SK-N-SH (cell line): Measurements from ENCODE around the gene CENPX. TPM values are rescaled to one million over a fixed set of nuclear protein-coding genes. Genes with fewer than 3 reads are reported as not detected.

Experiments
- CTCF ChIA-PET: fragments of 300-600, 350-600 bp; formaldehyde crosslinking; extraction: SDS; loops from one replicate; lab custom pipeline; 2021; lab: Yijun Ruan, JAX
- POLR2A ChIA-PET: fragments of 350-600 bp; sonication (Branson Sonifier 250); formaldehyde crosslinking; extraction: SDS; loops from one replicate; lab custom pipeline; 2020; ENCODE audit warnings: antibody characterized with exemption, inconsistent platforms; lab: Yijun Ruan, JAX
- DNase-seq: peaks from one replicate; pipeline ENCODE4 v3.0.0; 2012
- H2AFZ ChIP-seq: fragments of 200-600 bp; sonication (generic); 2 replicates; pipeline ENCODE4 v1.8.1; 2016; ENCODE audit warnings: antibody characterized with exemption, mild to moderate bottlenecking, low read depth
- H3F3A ChIP-seq: fragments of 200-600 bp; sonication (generic); replicated peaks from 2 replicates; pipeline ENCODE3; 2016; ENCODE audit warnings: antibody characterized with exemption, mild to moderate bottlenecking; ENCODE audit not compliant: insufficient read depth
- H3K27ac ChIP-seq, 2 experiments: fragments of 200-500 bp in 1 of 2; fragments of 200-600 bp in 1 of 2; sonication (Bioruptor generic) in 1 of 2; sonication (generic), shearing (Covaris generic) in 1 of 2; 2 replicates each; pipeline versions ENCODE4 v1.5.1 to v1.6.1; 2014 to 2016; ENCODE audit warnings: low read depth in 2 of 2, inconsistent platforms in 1 of 2, low read length in 1 of 2, mild to moderate bottlenecking in 1 of 2, mixed read lengths in 1 of 2
- H3K27me3 ChIP-seq: fragments of 200-600 bp; sonication (generic), shearing (Covaris generic); 2 replicates; pipeline ENCODE4 v1.6.1; 2016; ENCODE audit warnings: mixed run types; ENCODE audit not compliant: insufficient read depth
- H3K36me3 ChIP-seq, 2 experiments: fragments of 200-500 bp in 1 of 2; fragments of 200-600 bp in 1 of 2; sonication (Bioruptor generic) in 1 of 2; sonication (generic) in 1 of 2; replicated peaks in 1 of 2; 2 replicates each; pipeline versions ENCODE3 to v1.5.1; 2014 to 2016; ENCODE audit warnings: low read length in 1 of 2, mild to moderate bottlenecking in 1 of 2; ENCODE audit not compliant: insufficient read depth in 2 of 2, control insufficient read depth in 1 of 2
- H3K4me1 ChIP-seq, 2 experiments: fragments of 200-500 bp in 1 of 2; fragments of 200-600 bp in 1 of 2; sonication (Bioruptor generic) in 1 of 2; sonication (generic), shearing (Covaris generic) in 1 of 2; 2 replicates each; pipeline versions ENCODE4 v1.5.1 to v1.6.1; 2014 to 2016; ENCODE audit warnings: low read depth in 1 of 2, low read length in 1 of 2, mixed run types in 1 of 2; ENCODE audit not compliant: insufficient read depth in 2 of 2, control insufficient read depth in 1 of 2
- H3K4me2 ChIP-seq: fragments of 200-600 bp; sonication (generic), shearing (Covaris generic); 2 replicates; pipeline ENCODE4 v1.6.1; 2017; ENCODE audit warnings: mixed run types
- H3K4me3 ChIP-seq, 2 experiments: fragments of 200-500 bp in 1 of 2; fragments of 200-600 bp in 1 of 2; sonication (Bioruptor generic) in 1 of 2; sonication (generic), shearing (Covaris generic) in 1 of 2; 2 replicates each; pipeline versions ENCODE4 v1.5.1 to v1.8.1; 2014 to 2016; ENCODE audit warnings: low read depth in 2 of 2, inconsistent platforms in 1 of 2, low read length in 1 of 2, mild to moderate bottlenecking in 1 of 2, mixed read lengths in 1 of 2, moderate library complexity in 1 of 2
- H3K79me2 ChIP-seq: fragments of 200-600 bp; sonication (generic); 2 replicates; pipeline ENCODE4 v1.8.1; 2017; ENCODE audit warnings: mild to moderate bottlenecking; ENCODE audit not compliant: insufficient read depth
- H3K9ac ChIP-seq: fragments of 200-600 bp; sonication (generic); 2 replicates; pipeline ENCODE4 v1.6.1; 2017; ENCODE audit warnings: mixed run types
- H3K9me2 ChIP-seq: fragments of 200-600 bp; sonication (generic); 2 replicates; pipeline ENCODE4 v1.6.1; 2017; ENCODE audit warnings: mixed run types
- H3K9me3 ChIP-seq: fragments of 200-600 bp; sonication (generic); 2 replicates; pipeline ENCODE4 v1.6.1; 2017; ENCODE audit warnings: mixed run types, mild to moderate bottlenecking, moderate library complexity
- H4K20me1 ChIP-seq: fragments of 200-600 bp; sonication (generic); 2 replicates; pipeline ENCODE4 v1.6.1; 2017; ENCODE audit warnings: mild to moderate bottlenecking, mixed run types; ENCODE audit not compliant: insufficient read depth
- CHD2 ChIP-seq: fragments of 150-350 bp; IDR thresholded peaks from 2 replicates; pipeline ENCODE4 v1.6.1; 2018; ENCODE audit warnings: low read length; ENCODE audit not compliant: partially characterized antibody
- ELF1 ChIP-seq: IDR thresholded peaks from 2 replicates; pipeline ENCODE4 v1.4.0; 2012
- FOSL2 ChIP-seq: IDR thresholded peaks from 2 replicates; pipeline ENCODE4 v1.4.0; 2012; ENCODE audit warnings: low read depth, mild to moderate bottlenecking, moderate library complexity, borderline replicate concordance
- FOXJ3 ChIP-seq: sonication (generic); formaldehyde crosslinking; IDR thresholded peaks from 2 replicates; pipeline ENCODE4 v1.5.1; 2020; ENCODE audit warnings: mild to moderate bottlenecking, missing genetic modification reagents
- FOXM1 ChIP-seq: IDR thresholded peaks from 2 replicates; pipeline ENCODE4 v1.4.0; 2012; ENCODE audit warnings: low read depth, mild to moderate bottlenecking
- MEF2A ChIP-seq: IDR thresholded peaks from 2 replicates; pipeline ENCODE4 v1.4.0; 2012; ENCODE audit warnings: low read depth, borderline replicate concordance
- MXI1 ChIP-seq: IDR thresholded peaks from 2 replicates; pipeline ENCODE4 v1.6.1; 2012; ENCODE audit warnings: mild to moderate bottlenecking, low read depth, low read length, improper control_type of control experiment
- NRF1 ChIP-seq: IDR thresholded peaks from 2 replicates; pipeline ENCODE4 v1.6.1; 2012; ENCODE audit warnings: low read depth, mild to moderate bottlenecking, low read length
- RAD21 ChIP-seq: IDR thresholded peaks from 2 replicates; pipeline ENCODE4 v1.6.1; 2012; ENCODE audit warnings: mild to moderate bottlenecking, low read length
- RFX5 ChIP-seq: IDR thresholded peaks from 2 replicates; pipeline ENCODE4 v1.6.1; 2012; ENCODE audit warnings: mild to moderate bottlenecking, improper control_type of control experiment, low read length
- RXRA ChIP-seq: IDR thresholded peaks from 2 replicates; pipeline ENCODE4 v1.4.0; 2012; ENCODE audit warnings: low read depth, mild to moderate bottlenecking, borderline replicate concordance
- SMC3 ChIP-seq: IDR thresholded peaks from 2 replicates; pipeline ENCODE4 v1.6.1; 2012; ENCODE audit warnings: low read depth, low read length, improper control_type of control experiment
- TAF1 ChIP-seq: IDR thresholded peaks from 2 replicates; pipeline ENCODE4 v1.6.1; 2012; ENCODE audit warnings: low read depth, mild to moderate bottlenecking, low read length, moderate library complexity, borderline replicate concordance
- TEAD4 ChIP-seq: IDR thresholded peaks from 2 replicates; pipeline ENCODE4 v1.4.0; 2012; ENCODE audit warnings: mild to moderate bottlenecking, borderline replicate concordance; ENCODE audit not compliant: insufficient read depth
- WGBS: methylation state at CpG from one replicate; pipeline ENCODE4 v1.1.6; 2017; ENCODE audit warnings: low lambda C conversion rate; 5-methylcytosine and 5-hydroxymethylcytosine counted together
- polyA plus RNA-seq, 3 experiments: library from polyadenylated mRNA; depleted of rRNA; stranded (reverse); fragments of >200 nt; gene quantifications; 2 replicates each; pipeline ENCODE4 v1.2.3, GENCODE V29; 2012
- TF ChIP-seq, protein P1 (sequence below): IDR thresholded peaks from 2 replicates; pipeline ENCODE4 v1.4.0; 2012; ENCODE audit warnings: low read depth
- TF ChIP-seq, protein P2 (sequence below): fragments of 150-350 bp; IDR thresholded peaks from 2 replicates; pipeline ENCODE4 v1.6.1; 2016; ENCODE audit warnings: mild to moderate bottlenecking, low read depth, low read length
- TF ChIP-seq, protein P3 (sequence below): IDR thresholded peaks from 2 replicates; pipeline ENCODE4 v1.4.0; 2012; ENCODE audit warnings: low read depth, borderline replicate concordance
- TF ChIP-seq, protein P4 (sequence below): IDR thresholded peaks from 2 replicates; pipeline ENCODE4 v1.6.1; 2012; ENCODE audit warnings: mild to moderate bottlenecking, low read depth, low read length, moderate library complexity

Gene CENPX
- polyA plus RNA-seq, 1 of the 3 experiments (the other 2 are of a cell fraction), result 255 TPM

DNA sequence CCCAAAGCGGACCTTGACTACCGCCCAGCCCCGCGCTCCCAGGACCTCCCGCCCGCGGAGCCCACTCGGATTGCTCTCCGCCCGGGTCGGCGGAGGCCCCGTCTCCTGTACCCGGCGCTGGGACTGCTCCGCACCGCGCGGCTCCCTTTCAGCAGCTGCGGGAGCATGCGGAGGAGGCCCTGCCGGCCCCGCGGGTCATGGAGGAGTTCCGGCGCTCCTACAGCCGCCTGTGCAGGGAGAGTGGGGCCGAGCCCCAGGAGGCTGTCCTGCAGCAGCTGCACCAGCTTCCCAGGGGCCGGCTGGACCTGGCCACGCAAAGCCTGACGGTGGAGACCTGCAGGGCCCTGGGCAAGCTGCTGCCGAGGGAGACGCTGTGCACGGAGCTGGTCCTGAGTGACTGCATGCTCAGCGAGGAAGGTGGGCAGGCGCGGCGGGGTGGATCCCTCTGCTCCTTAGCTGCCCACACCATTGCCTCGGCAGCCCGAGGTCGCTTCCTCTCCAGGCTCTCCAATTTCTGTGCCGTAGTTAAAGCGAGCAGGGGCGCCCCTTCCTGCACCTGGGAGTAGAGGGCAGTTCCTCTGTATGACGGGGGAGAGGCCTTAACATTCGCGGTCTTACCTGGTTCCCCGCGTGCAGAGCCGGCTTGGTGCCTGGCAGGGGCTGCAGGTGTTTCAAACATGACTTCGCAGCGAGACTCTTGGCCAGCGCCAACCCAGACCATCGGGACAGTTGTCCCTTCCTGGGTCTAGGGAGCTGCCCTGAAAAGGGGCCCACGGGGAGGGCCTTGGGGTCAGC lies 966 bp upstream of the CENPX start:
- Histone ChIP-seq H3K4me2 (peak overlapping the region; percentile 98), H3K36me3 (peaks cover 3 to 16% of the 10 kb centered on the region in 2 experiments), H3K9ac (peak overlapping the region; percentile 71), H2AFZ (peak overlapping the region; percentile 76), H3K27me3 (no peaks in the 10 kb centered on the region), H3K9me3 (no peaks in the 10 kb centered on the region), H3K4me1 (peaks cover 18 to 36% of the 10 kb centered on the region in 2 experiments; a peak in 3 of 4 replicates), H4K20me1 (peaks cover 17% of the 10 kb centered on the region), H3K9me2 (no peaks in the 10 kb centered on the region), H3K4me3 (peak overlapping the region; percentile 83 to 88), H3K27ac (peak overlapping the region in 1 of 2 experiments; percentile 69; a peak in 2 of 4 replicates)
- WGBS, result 8% methylated on average over 38 of the region's 55 CpGs
- CTCF ChIA-PET, result interaction anchor here (1.0 to 35.7 kb wide), 12 partner anchors 13 to 154 kb away, joined by 3 to 1216 read pairs (median 33); partner anchors contain the start of genes ARHGDIA, DCXR, FASN and MYADML2
- peak; percentile 83 for DNase-seq
- peak; percentile 57; the same call in 1 of the 2 replicates for TF ChIP-seq MXI1
- TF ChIP-seq, protein P1, sequence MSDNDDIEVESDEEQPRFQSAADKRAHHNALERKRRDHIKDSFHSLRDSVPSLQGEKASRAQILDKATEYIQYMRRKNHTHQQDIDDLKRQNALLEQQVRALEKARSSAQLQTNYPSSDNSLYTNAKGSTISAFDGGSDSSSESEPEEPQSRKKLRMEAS, result peak; percentile 52; the same call in 1 of the 2 replicates
- no peak for TF ChIP-seq TAF1
- TF ChIP-seq, all 33 proteins: peak for 2
- Histone ChIP-seq H3K79me2 (peaks cover 30% of the 10 kb centered on the region), H3F3A (peaks cover 20% of the 10 kb centered on the region)
- POLR2A ChIA-PET, result interaction anchor here (0.7 to 4.2 kb wide), 9 partner anchors 8 to 96 kb away, joined by 3 to 41 read pairs (median 5); partner anchors contain the start of genes DCXR, FASN, MAFG and NOTUM

DNA sequence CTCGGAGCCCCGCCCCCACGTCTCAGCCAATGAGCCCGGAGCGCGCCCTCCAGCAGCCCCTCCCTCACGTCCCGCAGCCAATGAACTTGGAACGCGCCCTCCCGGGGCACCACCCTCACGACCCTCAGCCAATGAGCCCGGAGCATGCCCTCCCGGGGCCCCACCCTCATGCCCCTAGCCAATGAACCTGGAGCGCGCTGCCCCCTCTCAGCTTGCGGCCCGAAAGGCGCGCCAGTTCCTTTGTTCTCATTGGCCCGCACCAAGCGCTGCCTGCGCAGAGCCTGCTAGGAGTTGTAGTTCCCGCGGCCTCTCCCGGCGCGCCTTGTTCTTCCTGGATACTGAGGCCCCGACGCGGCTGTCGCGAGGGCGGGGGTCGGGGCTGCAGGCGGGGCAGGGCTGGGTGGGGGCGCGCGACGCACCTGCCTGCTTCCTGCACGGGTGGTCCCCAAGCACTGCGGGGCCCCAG lies 336 bp upstream of the CENPX start, which contains the start of gene LRRC45:
Gene LRRC45 (plus strand): TSS at position 325 of the 466 bp plus-strand sequence. CDS start 339 bp downstream, outside the sequence.
- H3K36me3 ChIP-seq, result peaks cover 7 to 18% of the 10 kb centered on the region in 2 experiments
- WGBS, result 2% methylated on average over 9 of the region's 42 CpGs
- H4K20me1 ChIP-seq, result peaks cover 17% of the 10 kb centered on the region
- H3K4me3 ChIP-seq, result peak within 1 kb of the TSS; percentile 88 to 92
- H3K9ac ChIP-seq, result peak within 1 kb of the TSS; percentile 86
- peak within 1 kb of the TSS; percentile 84 for H2AFZ ChIP-seq
- ChIA-PET CTCF (interaction anchor here (1.0 to 35.7 kb wide), 17 partner anchors 8 to 153 kb away, joined by 3 to 1216 read pairs (median 43); partner anchors contain the start of genes ARHGDIA, ASPSCR1, DCXR and FASN), POLR2A (interaction anchor here (1.0 to 4.2 kb wide), 10 partner anchors 8 to 95 kb away, joined by 3 to 41 read pairs (median 4); partner anchors contain the start of genes DCXR, FASN, MAFG and NOTUM)
- H3K79me2 ChIP-seq, result peaks cover 35% of the 10 kb centered on the region
- peak within 1 kb of the TSS; percentile 41 to 69 for H3K27ac ChIP-seq
- no peaks in the 10 kb centered on the region for H3K9me2 ChIP-seq
- no peaks in the 10 kb centered on the region for H3K9me3 ChIP-seq
- H3K27me3 ChIP-seq, result no peaks in the 10 kb centered on the region
- peaks cover 26% of the 10 kb centered on the region for H3F3A ChIP-seq
- peak; percentile 100 for DNase-seq
- H3K4me2 ChIP-seq, result peak within 1 kb of the TSS; percentile 99
- peaks cover 18 to 36% of the 10 kb centered on the region in 2 experiments; a peak in 3 of 4 replicates for H3K4me1 ChIP-seq
- TF ChIP-seq FOSL2, result no peak
- TF ChIP-seq SMC3, result no peak
- TF ChIP-seq NRF1, result peak; percentile 74
- TF ChIP-seq, protein P2, sequence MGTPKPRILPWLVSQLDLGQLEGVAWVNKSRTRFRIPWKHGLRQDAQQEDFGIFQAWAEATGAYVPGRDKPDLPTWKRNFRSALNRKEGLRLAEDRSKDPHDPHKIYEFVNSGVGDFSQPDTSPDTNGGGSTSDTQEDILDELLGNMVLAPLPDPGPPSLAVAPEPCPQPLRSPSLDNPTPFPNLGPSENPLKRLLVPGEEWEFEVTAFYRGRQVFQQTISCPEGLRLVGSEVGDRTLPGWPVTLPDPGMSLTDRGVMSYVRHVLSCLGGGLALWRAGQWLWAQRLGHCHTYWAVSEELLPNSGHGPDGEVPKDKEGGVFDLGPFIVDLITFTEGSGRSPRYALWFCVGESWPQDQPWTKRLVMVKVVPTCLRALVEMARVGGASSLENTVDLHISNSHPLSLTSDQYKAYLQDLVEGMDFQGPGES, result peak; percentile 92
- TF ChIP-seq, protein P1, result no peak
- TF ChIP-seq TEAD4, result no peak
- TF ChIP-seq MEF2A, result no peak
- no peak for TF ChIP-seq FOXJ3 (CRISPR knock-in tag)
- TF ChIP-seq, protein P3, sequence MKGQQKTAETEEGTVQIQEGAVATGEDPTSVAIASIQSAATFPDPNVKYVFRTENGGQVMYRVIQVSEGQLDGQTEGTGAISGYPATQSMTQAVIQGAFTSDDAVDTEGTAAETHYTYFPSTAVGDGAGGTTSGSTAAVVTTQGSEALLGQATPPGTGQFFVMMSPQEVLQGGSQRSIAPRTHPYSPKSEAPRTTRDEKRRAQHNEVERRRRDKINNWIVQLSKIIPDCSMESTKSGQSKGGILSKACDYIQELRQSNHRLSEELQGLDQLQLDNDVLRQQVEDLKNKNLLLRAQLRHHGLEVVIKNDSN, result no peak
- TF ChIP-seq RXRA, result no peak
- no peak for TF ChIP-seq TAF1
- TF ChIP-seq RFX5, result peak; percentile 82
- TF ChIP-seq, protein P4, sequence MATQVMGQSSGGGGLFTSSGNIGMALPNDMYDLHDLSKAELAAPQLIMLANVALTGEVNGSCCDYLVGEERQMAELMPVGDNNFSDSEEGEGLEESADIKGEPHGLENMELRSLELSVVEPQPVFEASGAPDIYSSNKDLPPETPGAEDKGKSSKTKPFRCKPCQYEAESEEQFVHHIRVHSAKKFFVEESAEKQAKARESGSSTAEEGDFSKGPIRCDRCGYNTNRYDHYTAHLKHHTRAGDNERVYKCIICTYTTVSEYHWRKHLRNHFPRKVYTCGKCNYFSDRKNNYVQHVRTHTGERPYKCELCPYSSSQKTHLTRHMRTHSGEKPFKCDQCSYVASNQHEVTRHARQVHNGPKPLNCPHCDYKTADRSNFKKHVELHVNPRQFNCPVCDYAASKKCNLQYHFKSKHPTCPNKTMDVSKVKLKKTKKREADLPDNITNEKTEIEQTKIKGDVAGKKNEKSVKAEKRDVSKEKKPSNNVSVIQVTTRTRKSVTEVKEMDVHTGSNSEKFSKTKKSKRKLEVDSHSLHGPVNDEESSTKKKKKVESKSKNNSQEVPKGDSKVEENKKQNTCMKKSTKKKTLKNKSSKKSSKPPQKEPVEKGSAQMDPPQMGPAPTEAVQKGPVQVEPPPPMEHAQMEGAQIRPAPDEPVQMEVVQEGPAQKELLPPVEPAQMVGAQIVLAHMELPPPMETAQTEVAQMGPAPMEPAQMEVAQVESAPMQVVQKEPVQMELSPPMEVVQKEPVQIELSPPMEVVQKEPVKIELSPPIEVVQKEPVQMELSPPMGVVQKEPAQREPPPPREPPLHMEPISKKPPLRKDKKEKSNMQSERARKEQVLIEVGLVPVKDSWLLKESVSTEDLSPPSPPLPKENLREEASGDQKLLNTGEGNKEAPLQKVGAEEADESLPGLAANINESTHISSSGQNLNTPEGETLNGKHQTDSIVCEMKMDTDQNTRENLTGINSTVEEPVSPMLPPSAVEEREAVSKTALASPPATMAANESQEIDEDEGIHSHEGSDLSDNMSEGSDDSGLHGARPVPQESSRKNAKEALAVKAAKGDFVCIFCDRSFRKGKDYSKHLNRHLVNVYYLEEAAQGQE, result no peak
- TF ChIP-seq CHD2, result peak; percentile 95
- no peak for TF ChIP-seq MXI1
- peak; percentile 93 for TF ChIP-seq ELF1
- no peak for TF ChIP-seq RAD21
- no peak for TF ChIP-seq FOXM1
